ENCODE measurements around the gene CELF5.

The CELF5 gene

GRCh38 chr19:3272401-3272931, 48.0 kb downstream of the CELF5 start:
- H3K4me3 ChIP-seq (ENCODE audit: control insufficient read depth, low read depth, low read length), result no peak overlapping the region
- no peak for TF ChIP-seq CTCF (IDR thresholded peaks at IDR 0.05; ENCODE audit: control insufficient read depth, insufficient read depth, low read depth, low read length, missing control alignments)
- no peak for DNase-seq (ENCODE audit: low read depth)

- H3K4me3 ChIP-seq (ENCODE audit: control insufficient read depth, low read depth, low read length), result no peak overlapping the region
- TF ChIP-seq CTCF (IDR thresholded peaks at IDR 0.05; ENCODE audit: control insufficient read depth, insufficient read depth, low read depth, low read length, missing control alignments), result no peak
- DNase-seq (ENCODE audit: low read depth), result no peak
Measured at GRCh38 chr19:3272952-3273351, 48.5 kb downstream of the CELF5 start.

GRCh38 chr19:3274245-3274941, 49.9 kb downstream of the CELF5 start:
- TF ChIP-seq CTCF (IDR thresholded peaks at IDR 0.05; ENCODE audit: control insufficient read depth, insufficient read depth, low read depth, low read length, missing control alignments), result no peak
- DNase-seq (ENCODE audit: low read depth), result no peak
- H3K4me3 ChIP-seq (ENCODE audit: control insufficient read depth, low read depth, low read length), result no peak overlapping the region

GRCh38 chr19:3274942-3275582, 50.6 kb downstream of the CELF5 start:
- TF ChIP-seq CTCF (IDR thresholded peaks at IDR 0.05; ENCODE audit: control insufficient read depth, insufficient read depth, low read depth, low read length, missing control alignments), result peak; percentile 48
- peak overlapping the region; percentile 40 for H3K4me3 ChIP-seq (ENCODE audit: control insufficient read depth, low read depth, low read length)
- DNase-seq (ENCODE audit: low read depth), result no peak

GRCh38 chr19:3275583-3276340, 51.3 kb downstream of the CELF5 start:
- no peak for DNase-seq (ENCODE audit: low read depth)
- no peak for TF ChIP-seq CTCF (IDR thresholded peaks at IDR 0.05; ENCODE audit: control insufficient read depth, insufficient read depth, low read depth, low read length, missing control alignments)
- H3K4me3 ChIP-seq (ENCODE audit: control insufficient read depth, low read depth, low read length), result peak overlapping the region; percentile 40

GRCh38 chr19:3276341-3276799, 51.9 kb downstream of the CELF5 start:
- no peak for DNase-seq (ENCODE audit: low read depth)
- no peak overlapping the region for H3K4me3 ChIP-seq (ENCODE audit: control insufficient read depth, low read depth, low read length)
- no peak for TF ChIP-seq CTCF (IDR thresholded peaks at IDR 0.05; ENCODE audit: control insufficient read depth, insufficient read depth, low read depth, low read length, missing control alignments)

Data from AG09309 (cell line).